Smooth muscle cell (in vitro differentiated cells): ENCODE results near the gene GET3. TPM values are rescaled to one million over a fixed set of nuclear protein-coding genes. Genes with fewer than 3 reads are reported as not detected.

Source experiments
- DNase-seq: peaks from one replicate; lab custom pipeline; 2025; ENCODE audit not compliant: unreplicated experiment; lab: John Stamatoyannopoulos, UW
- H2AFZ ChIP-seq: fragments of 200-600 bp; sonication (generic); 2 replicates; pipeline ENCODE4 v1.6.0; 2016; ENCODE audit warnings: antibody characterized with exemption, low read depth, mild to moderate bottlenecking
- H3F3A ChIP-seq: fragments of 200-600 bp; sonication (generic); 2 replicates; pipeline ENCODE4 v1.6.0; 2017; ENCODE audit warnings: antibody characterized with exemption, low read depth
- H3K27ac ChIP-seq: fragments of 200-600 bp; sonication (generic); 2 replicates; pipeline ENCODE4 v1.5.1; 2016; ENCODE audit warnings: low read depth, mild to moderate bottlenecking
- H3K27me3 ChIP-seq: fragments of 200-600 bp; sonication (generic); 2 replicates; pipeline ENCODE4 v1.6.1; 2016; ENCODE audit warnings: low read depth, mild to moderate bottlenecking
- H3K36me3 ChIP-seq: fragments of 200-600 bp; sonication (generic); 2 replicates; pipeline ENCODE4 v1.5.1; 2016; ENCODE audit warnings: low read depth
- H3K4me1 ChIP-seq: fragments of 200-600 bp; sonication (generic); 2 replicates; pipeline ENCODE4 v1.5.1; 2016; ENCODE audit warnings: low read depth
- H3K4me2 ChIP-seq: fragments of 200-600 bp; sonication (generic); 2 replicates; pipeline ENCODE4 v1.6.0; 2016; ENCODE audit warnings: mild to moderate bottlenecking
- H3K4me3 ChIP-seq: fragments of 200-600 bp; sonication (generic); 2 replicates; pipeline ENCODE4 v1.5.1; 2016; ENCODE audit warnings: mild to moderate bottlenecking
- H3K79me2 ChIP-seq: fragments of 200-600 bp; sonication (generic); 2 replicates; pipeline ENCODE4 v1.6.0; 2016; ENCODE audit warnings: low read depth, mild to moderate bottlenecking
- H3K9ac ChIP-seq: fragments of 200-600 bp; sonication (generic); 2 replicates; pipeline ENCODE4 v1.6.0; 2016; ENCODE audit warnings: low read depth
- H3K9me3 ChIP-seq: fragments of 200-600 bp; sonication (generic); replicated peaks from 2 replicates; pipeline ENCODE4 v1.5.1; 2016; ENCODE audit warnings: low read depth
- H4K20me1 ChIP-seq: fragments of 200-600 bp; sonication (generic); 2 replicates; pipeline ENCODE4 v1.6.0; 2016; ENCODE audit warnings: low read depth
- CTCF ChIP-seq: fragments of 200-600 bp; sonication (generic); IDR thresholded peaks from 2 replicates; pipeline ENCODE4 v1.5.1; 2017; ENCODE audit warnings: borderline replicate concordance, mild to moderate bottlenecking, antibody characterized with exemption; ENCODE audit not compliant: insufficient read depth, poor library complexity, severe bottlenecking
- WGBS: methylation state at CpG from one replicate; pipeline ENCODE4 v1.1.7; 2016; ENCODE audit warnings: low lambda C conversion rate; 5-methylcytosine and 5-hydroxymethylcytosine counted together
- polyA plus RNA-seq: library from polyadenylated mRNA; unstranded; fragments of >200 nt; fragmentation: Nextera tagmentation; extraction: Ambion mirVana; gene quantifications from 2 replicates; pipeline ENCODE4 v1.2.1, GENCODE V29; 2016
- total RNA-seq: library from RNA; depleted of rRNA; stranded (reverse); fragments of >200 nt; gene quantifications from 2 replicates; pipeline ENCODE4 v1.2.3, GENCODE V29; 2014

Gene GET3
- total and polyA plus RNA-seq, 2 experiments from 2014 or later, result 51.4 to 99.6 TPM

- WGBS, result 98% methylated on average over 5 of the region's 5 CpGs
These were observed 44.3 kb upstream of the GET3 start for GRCh38 chr19:12692960-12693359.

GRCh38 chr19:12694641-12695040 lies 42.7 kb upstream of the GET3 start:
- Histone ChIP-seq H3F3A (peaks cover 6% of the 10 kb centered on the region), H3K36me3 (no peaks in the 10 kb centered on the region), H3K9me3 (no peaks in the 10 kb centered on the region), H3K4me2 (no peak overlapping the region), H2AFZ (no peak overlapping the region), H3K4me3 (no peak overlapping the region), H3K9ac (no peak overlapping the region), H3K27ac (no peak overlapping the region), H3K27me3 (no peaks in the 10 kb centered on the region), H3K4me1 (peaks cover 6% of the 10 kb centered on the region), H4K20me1 (no peaks in the 10 kb centered on the region), H3K79me2 (no peaks in the 10 kb centered on the region)
- TF ChIP-seq CTCF, result no peak
- DNase-seq, result no peak
- WGBS, result 96% methylated on average over 16 of the region's 16 CpGs

More at GRCh38 chr19:12692960-12693359, 44.3 kb upstream of the GET3 start:
- H3K79me2 ChIP-seq, result no peaks in the 10 kb centered on the region
- no peaks in the 10 kb centered on the region for H3K27me3 ChIP-seq
- no peak overlapping the region for H3K4me3 ChIP-seq
- TF ChIP-seq CTCF, result no peak
- H3K4me1 ChIP-seq, result peaks cover 6% of the 10 kb centered on the region
- H3K9ac ChIP-seq, result no peak overlapping the region
- H3K9me3 ChIP-seq, result no peaks in the 10 kb centered on the region
- peaks cover under 1% of the 10 kb centered on the region for H3F3A ChIP-seq
- no peak for DNase-seq
- H3K36me3 ChIP-seq, result no peaks in the 10 kb centered on the region
- no peak overlapping the region for H2AFZ ChIP-seq
- no peak overlapping the region for H3K4me2 ChIP-seq
- H3K27ac ChIP-seq, result no peak overlapping the region
- H4K20me1 ChIP-seq, result no peaks in the 10 kb centered on the region

GRCh38 chr19:12695096-12695495 lies 42.2 kb upstream of the GET3 start:
- DNase-seq, result no peak
- Histone ChIP-seq H4K20me1 (no peaks in the 10 kb centered on the region), H3K9ac (peak overlapping the region; percentile 92), H3F3A (peaks cover 6% of the 10 kb centered on the region), H3K36me3 (no peaks in the 10 kb centered on the region), H3K4me2 (peak overlapping the region; percentile 95), H3K27ac (no peak overlapping the region), H3K79me2 (no peaks in the 10 kb centered on the region), H3K4me1 (peaks cover 6% of the 10 kb centered on the region), H3K27me3 (no peaks in the 10 kb centered on the region), H3K9me3 (no peaks in the 10 kb centered on the region), H3K4me3 (no peak overlapping the region), H2AFZ (no peak overlapping the region)
- WGBS, result 76% methylated on average over 2 of the region's 2 CpGs
- no peak for TF ChIP-seq CTCF

- no peak overlapping the region for H3K27ac ChIP-seq
- H3K36me3 ChIP-seq, result no peaks in the 10 kb centered on the region
- peak overlapping the region; percentile 92 for H3K9ac ChIP-seq
These were observed 41.8 kb upstream of the GET3 start for GRCh38 chr19:12695514-12695913.

More at GRCh38 chr19:12695514-12695913, 41.8 kb upstream of the GET3 start:
- peak overlapping the region; percentile 95 for H3K4me2 ChIP-seq
- H4K20me1 ChIP-seq, result no peaks in the 10 kb centered on the region
- no peaks in the 10 kb centered on the region for H3K9me3 ChIP-seq
- H3K4me1 ChIP-seq, result peaks cover 6% of the 10 kb centered on the region
- H3F3A ChIP-seq, result peaks cover 6% of the 10 kb centered on the region
- no peaks in the 10 kb centered on the region for H3K27me3 ChIP-seq
- H3K79me2 ChIP-seq, result no peaks in the 10 kb centered on the region
- peak overlapping the region; percentile 90 for H3K4me3 ChIP-seq
- DNase-seq, result no peak
- TF ChIP-seq CTCF, result no peak
- no peak overlapping the region for H2AFZ ChIP-seq
- 93% methylated on average over 1 of the region's 1 CpG for WGBS
